ENCODE data around the gene LIX1L.

DNA sequence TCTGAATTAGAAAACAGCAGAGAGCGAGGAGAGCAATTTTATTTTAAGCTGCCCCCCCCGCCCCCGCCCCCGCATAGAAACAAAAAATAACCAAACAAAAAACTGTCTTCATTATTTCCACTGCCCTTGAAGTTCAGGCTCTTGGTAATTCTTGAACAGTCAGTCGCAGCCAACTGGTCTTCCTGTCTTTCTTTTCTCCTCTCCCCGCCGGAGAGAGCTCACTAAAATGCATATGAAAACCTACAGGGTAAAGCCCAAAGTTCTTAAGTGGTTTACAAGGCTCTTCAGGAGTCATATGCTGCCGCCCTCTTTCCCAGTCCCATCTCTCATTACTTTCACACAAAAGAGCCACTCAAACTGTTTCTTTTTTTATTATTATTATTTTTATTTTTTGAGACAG lies 71.0 kb downstream of the LIX1L start:
- TF ChIP-seq, protein P1, sequence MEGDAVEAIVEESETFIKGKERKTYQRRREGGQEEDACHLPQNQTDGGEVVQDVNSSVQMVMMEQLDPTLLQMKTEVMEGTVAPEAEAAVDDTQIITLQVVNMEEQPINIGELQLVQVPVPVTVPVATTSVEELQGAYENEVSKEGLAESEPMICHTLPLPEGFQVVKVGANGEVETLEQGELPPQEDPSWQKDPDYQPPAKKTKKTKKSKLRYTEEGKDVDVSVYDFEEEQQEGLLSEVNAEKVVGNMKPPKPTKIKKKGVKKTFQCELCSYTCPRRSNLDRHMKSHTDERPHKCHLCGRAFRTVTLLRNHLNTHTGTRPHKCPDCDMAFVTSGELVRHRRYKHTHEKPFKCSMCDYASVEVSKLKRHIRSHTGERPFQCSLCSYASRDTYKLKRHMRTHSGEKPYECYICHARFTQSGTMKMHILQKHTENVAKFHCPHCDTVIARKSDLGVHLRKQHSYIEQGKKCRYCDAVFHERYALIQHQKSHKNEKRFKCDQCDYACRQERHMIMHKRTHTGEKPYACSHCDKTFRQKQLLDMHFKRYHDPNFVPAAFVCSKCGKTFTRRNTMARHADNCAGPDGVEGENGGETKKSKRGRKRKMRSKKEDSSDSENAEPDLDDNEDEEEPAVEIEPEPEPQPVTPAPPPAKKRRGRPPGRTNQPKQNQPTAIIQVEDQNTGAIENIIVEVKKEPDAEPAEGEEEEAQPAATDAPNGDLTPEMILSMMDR (IDR thresholded peaks at IDR 0.05): no peak
- TF ChIP-seq EP300 (IDR thresholded peaks at IDR 0.05): no peak
